Esophagus (tissue), 2 donors: ENCODE measurements around the gene NLN. TPM values are rescaled to one million over a fixed set of nuclear protein-coding genes. Genes with fewer than 3 reads are reported as not detected.
"Not testable (repeated sequence)": the region's sequence is repeated elsewhere in the genome, so short reads cannot be mapped to it uniquely, and the experiment has no call there.

Source experiments
- H3K27ac ChIP-seq, 2 donors: one replicate each; pipeline ENCODE4 v1.5.1; 2013; ENCODE audit warnings: low read depth in 2 of 2, mild to moderate bottlenecking in 2 of 2, inconsistent platforms in 1 of 2, low read length in 1 of 2, moderate library complexity in 1 of 2
- H3K27me3 ChIP-seq, 2 donors: one replicate each; pipeline ENCODE4 v1.6.1; 2013; ENCODE audit warnings: low read length in 2 of 2, control low read depth in 1 of 2, mild to moderate bottlenecking in 1 of 2; ENCODE audit not compliant: insufficient read depth in 2 of 2, control insufficient read depth in 1 of 2
- H3K36me3 ChIP-seq, 2 donors: one replicate each; pipeline ENCODE4 v1.6.1; 2013; ENCODE audit warnings: low read length in 1 of 2; ENCODE audit not compliant: control insufficient read depth in 2 of 2, insufficient read depth in 2 of 2
- H3K4me1 ChIP-seq, 2 donors: one replicate each; pipeline ENCODE4 v1.6.1; 2013; ENCODE audit warnings: low read length in 1 of 2; ENCODE audit not compliant: control insufficient read depth in 2 of 2, insufficient read depth in 2 of 2
- H3K4me3 ChIP-seq, 2 donors: one replicate each; pipeline ENCODE4 v1.5.1; 2013; ENCODE audit warnings: low read length in 2 of 2, mild to moderate bottlenecking in 2 of 2, low read depth in 1 of 2, moderate library complexity in 1 of 2
- H3K9me3 ChIP-seq, 2 donors: one replicate each; pipeline ENCODE4 v1.6.1; 2013; ENCODE audit warnings: mild to moderate bottlenecking in 2 of 2, low read depth in 1 of 2, low read length in 1 of 2, moderate library complexity in 1 of 2; ENCODE audit not compliant: control insufficient read depth in 2 of 2, insufficient read depth in 1 of 2
- WGBS, 2 donors: extraction: QIAGEN DNeasy Blood & Tissue Kit; methylation state at CpG; one replicate each; pipeline ENCODE4 v1.1.7; 2013; 5-methylcytosine and 5-hydroxymethylcytosine counted together
- polyA plus RNA-seq, 2 donors: library from polyadenylated mRNA; stranded (reverse); fragments of 200-250 nt; gene quantifications; one replicate each; pipeline ENCODE4 v1.2.3, GENCODE V29; 2013
- donor health status: healthy with polysubstance abuse.
- donor health status: Bipolar disorder and iron deficiency.

The NLN gene
- polyA plus RNA-seq, 2 donors, result 2.3 to 6.0 TPM

GRCh38 chr5:65834306-65834705, 112.3 kb downstream of the NLN start:
- 81 to 87% methylated on average over 1 of the region's 1 CpG for WGBS, 2 donors
- no peaks in the 10 kb centered on the region for H3K4me1 ChIP-seq
- no peak overlapping the region for H3K4me3 ChIP-seq
- no peak overlapping the region for H3K27ac ChIP-seq
- H3K36me3 ChIP-seq, result no peaks in the 10 kb centered on the region
- H3K27me3 ChIP-seq, result no peaks in the 10 kb centered on the region
- H3K9me3 ChIP-seq, result no peaks in the 10 kb centered on the region

GRCh38 chr5:65835191-65835590, 113.2 kb downstream of the NLN start:
- H3K27me3 ChIP-seq, result no peaks in the 10 kb centered on the region
- WGBS, 2 donors, result 78 to 80% methylated on average over 2 of the region's 2 CpGs
- no peaks in the 10 kb centered on the region for H3K36me3 ChIP-seq
- H3K4me1 ChIP-seq, result no peaks in the 10 kb centered on the region
- H3K9me3 ChIP-seq, result no peaks in the 10 kb centered on the region
- no peak overlapping the region for H3K27ac ChIP-seq
- no peak overlapping the region for H3K4me3 ChIP-seq

DNA sequence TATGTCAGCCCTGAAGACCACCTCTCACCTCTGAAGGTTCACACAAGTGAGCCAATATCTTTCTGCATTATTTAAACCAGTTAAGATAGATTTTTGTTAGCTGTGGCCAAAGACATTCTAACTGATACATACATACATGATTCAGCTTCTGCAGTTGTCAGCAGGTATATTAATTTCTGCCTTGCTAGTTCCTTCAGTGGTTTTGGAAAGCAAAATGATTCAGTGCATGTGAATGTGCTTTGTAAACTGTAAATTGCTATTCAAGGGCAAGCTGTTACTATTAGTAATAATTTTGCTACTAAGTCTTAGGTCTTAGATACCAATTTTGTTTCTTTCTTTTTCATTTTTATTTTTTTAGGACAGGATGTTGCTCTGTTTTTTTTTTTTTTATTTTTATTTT, 115.1 kb downstream of the NLN start:
- no peak overlapping the region for H3K27ac ChIP-seq
- H3K36me3 ChIP-seq, result no peaks in the 10 kb centered on the region
- no peak overlapping the region for H3K4me3 ChIP-seq
- H3K4me1 ChIP-seq, result no peaks in the 10 kb centered on the region
- H3K9me3 ChIP-seq, result no peaks in the 10 kb centered on the region
- no peaks in the 10 kb centered on the region for H3K27me3 ChIP-seq

- H3K27ac ChIP-seq, H3K36me3 ChIP-seq, H3K4me1 ChIP-seq, H3K9me3 ChIP-seq, H3K27me3 ChIP-seq, H3K4me3 ChIP-seq: not testable (repeated sequence)
These were observed 117.2 kb downstream of the NLN start for GRCh38 chr5:65839170-65839569.

GRCh38 chr5:65840071-65840470, 118.1 kb downstream of the NLN start:
- WGBS, 2 donors, result 41 to 56% methylated on average over 3 of the region's 3 CpGs
- no peaks in the 10 kb centered on the region for H3K36me3 ChIP-seq
- H3K27ac ChIP-seq, result no peak overlapping the region
- H3K27me3 ChIP-seq, result no peaks in the 10 kb centered on the region
- no peak overlapping the region for H3K4me3 ChIP-seq
- H3K9me3 ChIP-seq, result no peaks in the 10 kb centered on the region
- no peaks in the 10 kb centered on the region for H3K4me1 ChIP-seq

DNA sequence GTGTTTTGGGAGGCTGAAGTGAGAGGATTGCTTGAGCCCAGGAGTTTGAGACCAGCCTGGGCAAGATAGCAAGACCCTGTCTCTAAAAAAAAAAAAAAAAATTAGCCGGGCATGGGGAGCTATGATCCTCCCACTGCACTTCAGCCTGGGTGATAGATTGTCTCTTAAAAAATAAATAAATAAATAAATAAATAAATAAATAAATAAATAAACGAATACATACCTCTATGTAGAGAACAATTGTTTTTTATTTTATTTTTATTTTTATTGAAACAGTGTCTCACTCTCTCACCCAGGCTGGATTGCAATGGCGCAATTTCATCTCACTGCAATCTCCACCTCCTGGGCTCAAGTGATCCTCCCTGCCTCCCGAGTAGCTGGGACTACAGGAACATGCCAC, 122.8 kb downstream of the NLN start:
- not testable (repeated sequence) for H3K4me3 ChIP-seq, H3K27me3 ChIP-seq, H3K4me1 ChIP-seq, H3K9me3 ChIP-seq, H3K27ac ChIP-seq, H3K36me3 ChIP-seq
- WGBS, 2 donors, result 89 to 94% methylated on average over 4 of the region's 4 CpGs

DNA sequence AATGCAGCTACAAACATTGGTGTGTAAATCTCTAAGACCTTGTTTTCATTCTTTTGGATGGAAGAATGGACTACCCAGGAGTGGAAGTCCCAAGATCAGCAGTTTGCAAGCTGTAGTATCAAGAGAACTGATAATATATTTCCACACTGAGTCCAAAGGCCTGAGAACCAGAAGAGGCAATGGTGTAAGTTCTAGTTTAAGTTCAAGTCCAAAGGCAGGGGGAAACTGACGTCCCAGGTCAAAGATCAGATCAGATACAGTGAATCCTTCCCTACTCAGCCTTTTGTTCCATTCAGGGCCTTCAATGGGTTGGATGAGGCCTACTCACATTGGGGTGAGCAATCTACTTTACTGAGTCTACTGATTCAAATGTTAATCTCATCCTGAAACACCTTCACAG, 124.1 kb downstream of the NLN start:
- 83 to 91% methylated on average over 1 of the region's 1 CpG for WGBS, 2 donors
- H3K4me3 ChIP-seq, result no peak overlapping the region
- H3K27ac ChIP-seq, result no peak overlapping the region
- H3K9me3 ChIP-seq, result no peaks in the 10 kb centered on the region
- H3K27me3 ChIP-seq, result no peaks in the 10 kb centered on the region
- no peaks in the 10 kb centered on the region for H3K4me1 ChIP-seq
- no peaks in the 10 kb centered on the region for H3K36me3 ChIP-seq

GRCh38 chr5:65847019-65847418, 125.0 kb downstream of the NLN start:
- H3K27ac ChIP-seq, H3K27me3 ChIP-seq, H3K9me3 ChIP-seq, H3K4me3 ChIP-seq, H3K36me3 ChIP-seq, H3K4me1 ChIP-seq: not testable (repeated sequence)
- WGBS, 2 donors, result 94 to 97% methylated on average over 5 of the region's 5 CpGs

DNA sequence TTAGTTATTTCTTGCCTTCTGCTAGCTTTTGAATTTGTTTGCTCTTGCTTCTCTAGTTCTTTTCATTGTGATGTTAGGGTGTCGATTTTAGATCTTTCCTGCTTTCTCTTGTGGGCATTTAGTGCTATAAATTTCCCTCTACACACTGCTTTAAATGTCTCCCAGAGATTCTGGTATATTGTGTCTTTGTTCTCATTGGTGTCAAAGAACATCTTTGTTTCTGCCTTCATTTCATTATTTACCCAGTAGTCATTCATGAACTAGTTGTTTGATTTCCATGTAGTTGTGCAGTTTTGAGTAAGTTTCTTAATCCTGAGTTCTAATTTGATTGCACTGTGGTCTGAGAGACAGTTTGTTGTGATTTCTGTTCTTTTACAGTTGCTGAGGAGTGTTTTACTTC, 127.9 kb downstream of the NLN start:
- H3K27ac ChIP-seq, H3K9me3 ChIP-seq, H3K27me3 ChIP-seq, H3K4me1 ChIP-seq, H3K4me3 ChIP-seq, H3K36me3 ChIP-seq: not testable (repeated sequence)
- WGBS, 2 donors, result 20 to 67% methylated on average over 1 of the region's 1 CpG

GRCh38 chr5:65854925-65855324, 132.9 kb downstream of the NLN start:
- Histone ChIP-seq H3K27ac (no peak overlapping the region), H3K27me3 (no peaks in the 10 kb centered on the region), H3K4me3 (no peak overlapping the region), H3K9me3 (peaks cover 0 to 2% of the 10 kb centered on the region in 2 donors), H3K4me1 (no peaks in the 10 kb centered on the region), H3K36me3 (no peaks in the 10 kb centered on the region)
- WGBS, 2 donors, result 90 to 97% methylated on average over 2 of the region's 2 CpGs
